GM12891 (cell line): ENCODE data around the gene SLC28A3. TPM values are rescaled to one million over a fixed set of nuclear protein-coding genes. Genes with fewer than 3 reads are reported as not detected.
"Not testable (repeated sequence)": the region's sequence is repeated elsewhere in the genome, so short reads cannot be mapped to it uniquely, and the experiment has no call there.

ENCODE experiments used
- DNase-seq: peaks from one replicate; pipeline ENCODE4 v3.0.0; 2011; ENCODE audit warnings: low spot score; ENCODE audit not compliant: insufficient read length
- FAIRE-seq: peaks from 2 replicates; lab custom pipeline; 2011; peaks lifted over from hg19 to GRCh38; lab: Jason Lieb, UNC
- PAX5 ChIP-seq: IDR thresholded peaks from 2 replicates; pipeline ENCODE4 v1.6.1; 2011; ENCODE audit warnings: low read length, moderate library complexity, mild to moderate bottlenecking; ENCODE audit not compliant: insufficient read depth, severe bottlenecking
- POLR2A ChIP-seq: IDR thresholded peaks from 2 replicates; pipeline ENCODE4 v1.6.1; 2011; ENCODE audit warnings: low read depth, low read length, control low read depth
- POLR2AphosphoS5 ChIP-seq: IDR thresholded peaks from 2 replicates; pipeline ENCODE4 v1.6.1; 2011; ENCODE audit warnings: low read depth, low read length, control low read depth
- POU2F2 ChIP-seq: IDR thresholded peaks from 2 replicates; pipeline ENCODE4 v1.6.1; 2011; ENCODE audit warnings: low read depth, mild to moderate bottlenecking, control low read depth, low read length, moderate library complexity
- SPI1 ChIP-seq: IDR thresholded peaks from 2 replicates; pipeline ENCODE4 v1.6.1; 2011; ENCODE audit warnings: low read depth, low read length, control low read depth
- TAF1 ChIP-seq: IDR thresholded peaks from 2 replicates; pipeline ENCODE4 v1.6.1; 2011; ENCODE audit warnings: low read depth, low read length, control low read depth
- polyA plus RNA-seq: library from polyadenylated mRNA; unstranded; fragments of >200 nt; gene quantifications from one replicate; pipeline ENCODE4 v1.2.1, GENCODE V29; 2012; ENCODE audit warnings: low read depth, missing spikeins, inconsistent platforms; ENCODE audit not compliant: missing spikeins

Gene SLC28A3, protein sequence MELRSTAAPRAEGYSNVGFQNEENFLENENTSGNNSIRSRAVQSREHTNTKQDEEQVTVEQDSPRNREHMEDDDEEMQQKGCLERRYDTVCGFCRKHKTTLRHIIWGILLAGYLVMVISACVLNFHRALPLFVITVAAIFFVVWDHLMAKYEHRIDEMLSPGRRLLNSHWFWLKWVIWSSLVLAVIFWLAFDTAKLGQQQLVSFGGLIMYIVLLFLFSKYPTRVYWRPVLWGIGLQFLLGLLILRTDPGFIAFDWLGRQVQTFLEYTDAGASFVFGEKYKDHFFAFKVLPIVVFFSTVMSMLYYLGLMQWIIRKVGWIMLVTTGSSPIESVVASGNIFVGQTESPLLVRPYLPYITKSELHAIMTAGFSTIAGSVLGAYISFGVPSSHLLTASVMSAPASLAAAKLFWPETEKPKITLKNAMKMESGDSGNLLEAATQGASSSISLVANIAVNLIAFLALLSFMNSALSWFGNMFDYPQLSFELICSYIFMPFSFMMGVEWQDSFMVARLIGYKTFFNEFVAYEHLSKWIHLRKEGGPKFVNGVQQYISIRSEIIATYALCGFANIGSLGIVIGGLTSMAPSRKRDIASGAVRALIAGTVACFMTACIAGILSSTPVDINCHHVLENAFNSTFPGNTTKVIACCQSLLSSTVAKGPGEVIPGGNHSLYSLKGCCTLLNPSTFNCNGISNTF
- polyA plus RNA-seq = 0.21 TPM

DNA sequence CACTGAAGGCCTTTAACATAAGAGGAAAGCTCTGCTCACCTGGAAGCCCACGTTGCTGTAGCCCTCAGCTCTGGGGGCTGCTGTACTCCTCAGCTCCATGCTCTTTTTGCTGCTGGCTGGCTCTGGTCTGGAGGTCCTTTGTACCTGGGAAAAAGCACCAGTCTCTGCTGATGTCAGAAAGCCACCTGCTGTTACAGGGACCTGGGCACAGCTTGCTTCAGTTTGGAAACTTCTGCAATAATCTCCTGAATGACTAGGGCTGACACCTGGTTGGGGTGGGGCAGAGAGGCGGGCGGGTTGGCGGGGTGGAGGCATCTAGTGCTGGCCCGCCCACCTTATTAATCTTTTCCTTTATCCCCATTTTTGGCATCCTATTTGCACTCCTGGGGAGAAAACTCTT lies at the start of gene SLC28A3:
SLC28A3 (minus strand) TSS at position 224 of the 400 bp plus-strand sequence; CDS start at position 99, 125 bp downstream.
- no peak for TF ChIP-seq TAF1
- FAIRE-seq = no peak
- no peak for DNase-seq

DNA sequence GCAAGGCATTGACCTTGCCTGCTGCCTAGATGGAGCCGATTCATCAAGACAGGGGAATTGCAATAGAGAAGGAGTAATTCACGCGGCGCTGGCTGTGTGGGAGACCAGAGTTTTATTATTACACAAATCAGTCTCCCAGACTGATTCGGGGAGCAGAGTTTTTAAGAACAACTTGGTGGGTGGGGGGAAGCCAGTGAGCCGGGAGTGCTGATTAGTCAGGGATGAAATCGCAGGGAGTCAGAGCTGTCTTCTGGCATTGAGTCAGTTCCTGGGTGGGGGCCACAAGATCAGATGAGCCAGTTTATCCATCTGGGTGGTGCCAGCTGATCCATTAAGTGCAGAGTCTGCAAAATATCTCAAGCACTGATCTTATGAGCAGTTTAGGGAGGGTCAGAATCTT lies 49.7 kb upstream of the SLC28A3 start:
- DNase-seq, FAIRE-seq: not testable (repeated sequence)

DNA sequence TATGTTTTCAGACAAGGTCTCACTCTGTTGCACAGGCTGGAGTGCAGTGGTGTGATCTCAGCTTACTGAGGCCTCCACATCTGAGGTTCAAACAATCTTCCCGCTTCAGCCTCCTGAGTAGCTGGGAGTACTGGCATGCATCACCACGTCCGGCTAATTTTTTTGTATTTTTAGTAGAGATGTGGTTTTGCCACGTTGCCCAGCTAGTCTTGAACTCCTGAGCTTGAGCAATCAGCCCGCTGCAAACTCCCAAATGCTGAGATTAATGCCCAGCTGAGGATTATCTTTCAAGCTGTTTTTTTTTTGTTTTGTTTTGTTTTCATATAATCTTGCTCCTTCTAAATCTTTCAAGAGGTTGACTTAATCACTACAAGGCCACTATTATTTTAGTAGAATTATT lies 47.3 kb upstream of the SLC28A3 start:
- TF ChIP-seq POLR2AphosphoS5 = no peak
- TF ChIP-seq POU2F2 = no peak
- no peak for TF ChIP-seq POLR2A
- TF ChIP-seq PAX5 = no peak
- TF ChIP-seq SPI1 = no peak
- no peak for TF ChIP-seq TAF1
- no peak for FAIRE-seq
- no peak for DNase-seq

DNA sequence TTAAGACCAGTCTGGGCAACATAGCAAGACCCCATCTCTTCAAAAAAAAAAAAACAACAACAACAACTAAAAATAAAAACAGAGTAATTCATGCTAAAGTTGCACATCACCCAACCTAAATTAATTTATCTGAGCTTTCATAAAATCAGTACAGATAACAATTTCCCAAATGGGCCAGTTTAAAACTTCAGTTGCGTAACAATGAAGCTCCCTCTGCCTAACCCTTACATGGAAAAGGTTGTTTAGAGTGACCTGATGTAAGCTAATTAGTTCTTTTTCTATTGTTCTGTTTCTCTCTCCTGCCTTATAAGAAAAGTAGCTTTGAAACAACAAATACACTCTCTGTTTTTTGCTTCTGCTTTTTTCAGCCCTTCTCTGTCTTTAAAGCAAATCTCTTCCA lies 46.2 kb upstream of the SLC28A3 start:
- TF ChIP-seq POU2F2 = no peak
- no peak for TF ChIP-seq POLR2A
- no peak for TF ChIP-seq SPI1
- TF ChIP-seq POLR2AphosphoS5 = no peak
- no peak for TF ChIP-seq PAX5
- no peak for TF ChIP-seq TAF1
- FAIRE-seq = no peak
- DNase-seq = no peak

DNA sequence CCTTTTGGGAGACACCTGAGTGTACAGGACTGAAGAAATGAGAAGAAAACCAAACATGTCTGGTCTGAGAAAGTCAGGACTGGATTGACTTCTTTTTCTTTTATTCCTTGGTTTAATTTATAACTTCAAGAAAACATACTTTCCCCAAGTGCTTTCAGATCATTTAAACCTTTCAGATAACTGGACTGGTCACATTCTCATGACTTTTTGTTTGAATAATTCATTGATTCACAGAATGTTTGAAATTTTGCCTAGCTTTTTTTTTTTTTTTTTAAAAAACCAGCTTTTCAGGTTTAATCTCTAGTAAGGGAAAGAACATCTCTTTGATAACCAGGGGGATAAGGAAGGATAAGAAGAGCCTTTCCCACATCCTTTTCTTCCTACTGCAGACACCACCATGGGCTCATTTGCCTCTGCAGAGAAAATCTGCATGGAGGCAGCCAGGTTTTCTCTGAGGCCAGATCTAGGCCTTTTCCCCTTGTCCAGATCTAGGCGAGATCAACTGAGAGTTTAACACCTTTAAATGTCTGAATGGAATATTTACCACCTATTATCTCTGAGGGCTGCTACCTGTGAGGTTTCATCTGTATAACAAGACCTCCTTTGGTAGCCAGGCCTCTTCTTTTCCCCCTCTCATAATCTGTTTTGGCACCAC lies 45.0 kb upstream of the SLC28A3 start:
- TF ChIP-seq POU2F2 = no peak
- no peak for TF ChIP-seq POLR2A
- no peak for TF ChIP-seq PAX5
- no peak for TF ChIP-seq POLR2AphosphoS5
- TF ChIP-seq TAF1 = no peak
- no peak for TF ChIP-seq SPI1
- FAIRE-seq (no peak), DNase-seq (no peak)

DNA sequence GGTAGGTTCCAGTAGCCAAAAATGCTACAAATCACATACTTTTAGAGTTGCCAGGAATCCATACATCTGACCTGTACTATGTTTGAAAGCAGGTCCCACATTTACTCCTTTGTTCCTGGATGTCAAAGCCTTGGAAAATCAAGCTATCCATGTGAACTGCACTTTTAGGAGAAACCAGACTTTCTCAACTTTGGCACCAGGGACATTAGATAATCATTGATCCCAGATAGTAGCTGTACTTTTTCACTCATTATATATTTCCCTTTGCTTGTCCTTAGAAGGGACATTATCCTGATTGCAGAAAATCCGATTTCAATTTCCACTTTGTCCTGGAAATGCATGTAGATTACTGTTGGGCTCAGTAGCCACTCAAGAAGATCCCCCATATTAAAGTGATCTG lies 44.1 kb upstream of the SLC28A3 start:
- no peak for FAIRE-seq
- TF ChIP-seq POLR2AphosphoS5 = no peak
- no peak for TF ChIP-seq POLR2A
- no peak for TF ChIP-seq POU2F2
- TF ChIP-seq SPI1 = no peak
- TF ChIP-seq PAX5 = no peak
- no peak for TF ChIP-seq TAF1
- DNase-seq = no peak

DNA sequence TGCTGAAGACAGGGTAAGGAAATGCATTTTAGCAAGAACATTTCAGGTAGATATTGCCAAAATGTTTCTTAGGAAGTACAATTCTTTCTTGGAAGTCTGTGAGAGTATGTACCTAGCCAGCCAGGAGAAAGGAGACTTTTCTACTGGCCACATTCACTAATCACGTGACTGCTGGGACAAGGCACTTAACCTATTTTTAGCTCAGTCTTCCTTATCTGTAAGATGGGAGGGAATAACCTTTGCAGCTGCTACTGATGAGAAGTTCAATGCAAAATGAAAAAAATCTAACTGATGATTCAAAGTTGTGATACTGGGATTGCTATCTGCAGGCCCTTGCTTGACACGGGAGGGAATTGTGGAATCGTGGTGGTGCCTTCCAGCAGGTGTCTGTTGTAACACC lies 42.6 kb upstream of the SLC28A3 start:
- FAIRE-seq = no peak
- TF ChIP-seq POU2F2 (no peak), SPI1 (no peak), TAF1 (no peak), PAX5 (no peak)
- DNase-seq = no peak

DNA sequence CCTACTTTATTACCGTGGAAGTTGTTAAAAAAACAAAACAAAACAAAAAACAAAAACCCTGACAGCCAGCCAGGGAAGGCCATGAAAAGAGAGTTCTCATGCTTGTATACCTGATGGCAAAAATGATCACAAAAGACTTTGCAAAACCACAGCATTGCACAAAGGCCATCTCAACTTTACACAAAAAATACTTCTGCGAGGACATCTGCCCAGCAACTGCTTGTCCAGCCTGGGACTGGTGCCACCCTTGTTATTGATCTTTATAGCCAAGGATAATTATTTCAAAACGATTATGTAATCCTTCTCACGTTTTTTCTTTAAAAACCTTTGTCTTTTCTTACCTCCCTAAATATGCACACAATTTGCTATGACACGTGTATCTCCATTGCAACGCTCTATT lies 42.2 kb upstream of the SLC28A3 start:
- FAIRE-seq = no peak
- no peak for TF ChIP-seq SPI1
- TF ChIP-seq TAF1 = no peak
- TF ChIP-seq PAX5 = no peak
- DNase-seq = no peak

DNA sequence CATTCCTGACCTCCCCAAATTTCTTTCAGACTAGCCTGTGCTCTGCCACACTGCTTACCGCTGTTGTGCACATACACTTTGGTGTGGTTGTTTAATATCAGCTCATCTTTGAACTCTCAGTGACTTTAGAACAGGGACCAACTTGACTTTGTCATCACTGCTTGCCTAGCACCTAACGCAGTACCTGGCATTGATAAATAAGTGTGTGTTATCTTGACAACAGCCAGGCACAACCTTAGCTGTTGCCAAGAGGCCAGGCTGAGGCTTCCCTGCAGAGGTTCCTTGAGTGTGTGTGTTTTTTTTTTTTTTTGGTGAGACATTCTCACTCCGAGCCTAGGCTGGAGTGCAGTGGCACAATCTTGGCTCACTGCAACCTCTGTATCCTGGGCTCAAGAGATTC lies 41.0 kb upstream of the SLC28A3 start:
- TF ChIP-seq POLR2AphosphoS5 (no peak), SPI1 (no peak), POLR2A (no peak), PAX5 (no peak), TAF1 (no peak), POU2F2 (no peak)

DNA sequence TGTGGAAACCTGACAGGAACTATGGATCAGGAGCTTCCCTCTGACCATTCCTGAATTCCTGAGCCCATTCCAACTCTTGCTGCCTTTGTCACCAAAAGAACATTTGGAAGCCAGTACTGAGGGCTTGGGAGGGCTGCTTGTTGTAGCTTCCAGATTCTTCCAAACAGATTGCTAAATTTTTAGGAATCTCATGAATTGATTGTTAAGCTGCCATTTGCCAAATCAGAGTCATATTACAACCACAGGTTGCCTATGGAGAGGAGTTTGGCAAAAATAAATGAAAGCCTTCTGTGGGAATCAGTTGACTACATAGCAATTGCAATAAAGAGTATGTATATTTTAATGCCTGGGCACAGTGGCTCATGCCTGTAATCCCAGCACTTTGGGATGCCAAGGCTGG lies 39.2 kb upstream of the SLC28A3 start:
- TF ChIP-seq TAF1 (no peak), SPI1 (no peak), POLR2A (no peak), POLR2AphosphoS5 (no peak), POU2F2 (no peak), PAX5 (no peak)
- DNase-seq = no peak
- FAIRE-seq = no peak

More for the DNA sequence above, 41.0 kb upstream of the SLC28A3 start:
- DNase-seq = no peak
- no peak for FAIRE-seq
